Fibroblast of the conjunctiva (primary cell): ENCODE measurements around the gene WWOX.
"Not testable (repeated sequence)": the region's sequence is repeated elsewhere in the genome, so short reads cannot be mapped to it uniquely, and the experiment has no call there.

Experiments
- DNase-seq: peaks from one replicate; pipeline ENCODE4 v3.0.0-alpha.2; 2010; ENCODE audit warnings: low read depth

WWOX gene

GRCh38 chr16:79184464-79185030 lies 1085.1 kb downstream of the WWOX start:
- no peak for DNase-seq

- DNase-seq = no peak
Observed at GRCh38 chr16:79185711-79186110, 1086.3 kb downstream of the WWOX start.

GRCh38 chr16:79186196-79186595 lies 1086.7 kb downstream of the WWOX start:
- no peak for DNase-seq

DNA sequence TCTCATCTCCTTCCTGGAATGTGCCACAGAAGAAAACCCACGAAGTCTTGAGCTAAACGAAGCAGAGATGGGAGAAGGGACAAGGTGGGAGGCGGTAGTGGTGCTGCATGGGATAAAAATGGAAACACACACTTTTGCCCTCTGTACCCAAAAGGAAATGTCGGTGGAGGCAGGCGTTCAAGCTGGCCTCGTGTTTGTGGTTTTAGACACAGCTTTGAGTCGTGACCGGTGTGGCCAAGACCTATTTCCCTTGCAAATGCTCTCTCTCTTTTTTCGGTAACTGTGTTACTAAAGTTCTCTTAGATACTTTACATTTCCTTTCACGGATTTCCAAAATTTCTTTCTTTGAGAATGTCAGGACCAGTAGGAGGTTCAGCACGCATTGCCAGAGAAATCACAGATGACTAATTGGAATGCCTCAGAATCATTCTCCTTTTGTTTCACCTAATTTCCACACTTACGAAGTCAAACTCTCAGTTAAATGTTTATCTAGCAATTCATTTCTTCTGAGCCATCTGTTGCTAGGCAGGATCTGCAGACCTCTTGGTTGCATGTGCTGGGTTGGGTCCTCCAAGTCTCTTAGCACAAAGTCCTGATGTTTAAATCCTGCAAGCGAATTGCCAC lies 1088.8 kb downstream of the WWOX start:
- no peak for DNase-seq

GRCh38 chr16:79188739-79189122 lies 1089.3 kb downstream of the WWOX start:
- DNase-seq = no peak

DNA sequence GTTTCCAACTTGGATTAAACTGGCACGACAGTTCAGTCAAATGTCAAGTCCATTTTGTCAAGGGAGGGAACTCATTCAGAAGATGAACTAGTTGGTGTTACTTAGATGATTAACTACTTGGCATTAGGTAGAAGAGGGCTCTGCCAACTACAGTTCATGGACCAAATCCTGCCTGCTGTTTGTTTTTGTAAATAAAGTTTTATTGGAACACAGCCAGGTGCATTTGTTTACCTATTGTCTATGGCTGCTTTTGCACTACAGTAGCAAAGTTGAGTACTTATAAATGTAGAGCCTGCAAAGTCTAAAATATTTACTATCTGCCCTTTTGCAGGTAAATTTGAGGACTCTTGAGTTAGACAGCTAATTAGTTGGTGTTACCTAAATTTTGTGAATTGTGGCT lies 1091.1 kb downstream of the WWOX start:
- no peak for DNase-seq

DNA sequence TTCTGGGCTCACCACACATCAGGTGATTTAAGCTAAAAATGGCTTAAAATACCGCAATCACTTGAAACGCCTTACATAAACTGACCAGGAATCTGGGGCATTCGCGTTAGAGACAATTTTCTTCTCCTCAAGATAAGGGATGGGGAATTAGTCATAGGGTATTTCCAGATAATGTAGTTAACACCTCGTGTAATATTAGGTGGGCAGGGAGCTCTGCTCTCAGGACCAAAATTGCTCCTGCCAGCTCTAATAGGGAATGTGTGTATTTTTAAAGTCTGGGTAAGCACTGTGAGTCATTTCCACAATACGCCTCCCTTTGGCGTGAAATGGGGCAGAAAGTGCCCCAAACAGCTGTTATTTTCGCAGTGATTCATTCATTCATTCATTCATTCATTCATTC lies 1092.5 kb downstream of the WWOX start:
- DNase-seq = no peak

- no peak for DNase-seq
Observed at GRCh38 chr16:79192904-79193303, 1093.5 kb downstream of the WWOX start.

DNA sequence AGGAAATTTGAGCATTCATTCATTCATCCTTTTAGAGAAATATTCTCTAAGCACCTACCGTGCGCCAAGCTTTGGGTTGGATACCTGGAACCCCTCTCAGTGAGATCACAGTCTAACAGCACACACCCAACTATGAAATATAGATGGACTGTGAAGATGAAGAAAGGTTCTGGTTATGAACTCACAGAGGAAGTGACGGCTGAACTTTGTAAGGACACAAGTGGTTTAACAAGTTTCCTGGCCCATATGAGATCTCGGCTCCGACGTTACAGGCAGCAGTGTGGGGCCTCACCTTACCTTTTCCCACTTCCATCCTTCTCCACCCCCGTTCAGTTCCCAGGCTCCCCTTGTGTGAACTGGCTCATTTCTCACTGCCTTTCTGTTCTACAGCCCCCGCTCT lies 1094.8 kb downstream of the WWOX start:
- DNase-seq = no peak

- DNase-seq = no peak
Observed at GRCh38 chr16:79195938-79196337, 1096.5 kb downstream of the WWOX start.

DNA sequence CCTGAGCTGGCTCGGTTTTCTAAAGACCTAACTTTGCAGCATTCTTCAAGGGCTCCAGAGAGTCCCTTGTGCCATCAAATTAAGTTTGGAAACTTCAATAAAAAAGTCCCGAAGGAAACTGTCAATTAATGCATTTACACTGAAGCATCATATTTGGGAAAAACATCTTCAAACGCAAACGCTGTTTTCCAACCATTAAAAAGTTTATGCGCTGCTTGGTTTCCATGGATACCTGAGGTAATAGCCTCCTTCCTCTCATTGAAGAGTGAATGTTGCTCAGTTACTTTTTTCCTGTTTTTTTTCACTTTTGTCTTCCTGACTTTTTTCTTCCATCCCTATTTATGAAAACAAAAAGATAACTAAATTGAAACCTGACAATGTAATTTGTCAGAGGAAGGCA lies 1102.0 kb downstream of the WWOX start:
- DNase-seq = no peak

DNA sequence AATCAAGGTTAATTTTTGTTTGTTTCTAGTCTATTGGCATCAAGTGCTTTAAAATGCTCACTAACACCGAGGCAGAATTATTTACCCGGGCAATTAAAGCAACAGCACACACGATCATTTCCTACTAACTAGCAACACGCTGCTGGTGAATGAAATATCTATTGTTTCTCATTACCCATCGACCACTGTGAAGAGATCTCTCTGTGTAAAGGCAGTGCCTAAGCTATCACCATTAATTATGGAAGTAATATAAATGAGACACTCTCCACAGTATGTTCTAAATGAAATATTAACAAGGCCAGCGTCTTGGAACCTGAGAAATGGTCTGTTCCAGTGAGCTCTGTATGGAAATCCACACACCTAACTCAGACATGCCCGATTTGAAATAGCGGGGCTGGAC lies 1103.5 kb downstream of the WWOX start:
- DNase-seq = no peak

- DNase-seq = no peak
Observed at GRCh38 chr16:79204486-79204885, 1105.0 kb downstream of the WWOX start.

DNA sequence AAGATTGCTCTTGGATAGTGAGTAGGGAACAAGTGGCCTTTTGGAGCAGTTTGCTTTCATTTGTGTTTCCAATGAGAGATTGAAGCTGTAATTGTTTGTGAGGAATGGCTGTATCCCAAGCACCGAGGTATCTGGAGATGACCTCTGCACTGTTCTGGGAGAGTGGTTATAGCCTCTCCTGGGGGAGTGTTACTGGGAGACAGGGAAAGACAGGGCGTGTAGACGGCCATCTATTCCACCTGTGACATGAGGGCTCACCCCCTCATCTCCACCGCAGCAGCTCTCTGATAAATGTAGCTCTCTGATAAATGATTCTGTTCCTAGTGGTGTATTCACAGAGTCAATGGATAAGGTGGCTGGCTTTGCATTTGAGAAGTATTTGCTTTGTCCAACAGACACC lies 1107.4 kb downstream of the WWOX start:
- no peak for DNase-seq

GRCh38 chr16:79209308-79209707 lies 1109.9 kb downstream of the WWOX start:
- no peak for DNase-seq

DNA sequence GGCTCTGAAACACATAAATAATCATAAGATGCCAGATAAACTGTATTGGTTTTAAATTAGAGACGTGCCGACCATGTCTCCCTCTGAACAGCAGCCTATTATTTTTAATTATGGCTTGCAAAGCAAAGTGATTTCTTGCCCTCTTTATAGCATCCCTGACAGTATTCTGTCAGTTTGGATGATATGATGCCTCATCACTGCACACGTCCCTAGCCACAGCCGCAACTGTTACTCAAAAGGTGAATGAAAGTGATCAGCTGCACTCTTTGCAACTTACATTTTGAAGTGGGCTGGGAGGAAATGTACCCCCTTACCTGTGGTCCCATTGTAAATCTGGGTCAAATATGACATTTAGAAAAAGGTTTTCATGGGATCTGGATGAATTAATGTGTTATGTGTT lies 1111.2 kb downstream of the WWOX start:
- no peak for DNase-seq

DNA sequence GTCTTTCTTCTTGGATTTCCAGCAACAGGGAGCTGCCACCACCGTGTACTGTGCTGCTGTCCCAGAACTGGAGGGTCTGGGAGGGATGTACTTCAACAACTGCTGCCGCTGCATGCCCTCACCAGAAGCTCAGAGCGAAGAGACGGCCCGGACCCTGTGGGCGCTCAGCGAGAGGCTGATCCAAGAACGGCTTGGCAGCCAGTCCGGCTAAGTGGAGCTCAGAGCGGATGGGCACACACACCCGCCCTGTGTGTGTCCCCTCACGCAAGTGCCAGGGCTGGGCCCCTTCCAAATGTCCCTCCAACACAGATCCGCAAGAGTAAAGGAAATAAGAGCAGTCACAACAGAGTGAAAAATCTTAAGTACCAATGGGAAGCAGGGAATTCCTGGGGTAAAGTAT lies 1112.1 kb downstream of the WWOX start:
- no peak for DNase-seq

DNA sequence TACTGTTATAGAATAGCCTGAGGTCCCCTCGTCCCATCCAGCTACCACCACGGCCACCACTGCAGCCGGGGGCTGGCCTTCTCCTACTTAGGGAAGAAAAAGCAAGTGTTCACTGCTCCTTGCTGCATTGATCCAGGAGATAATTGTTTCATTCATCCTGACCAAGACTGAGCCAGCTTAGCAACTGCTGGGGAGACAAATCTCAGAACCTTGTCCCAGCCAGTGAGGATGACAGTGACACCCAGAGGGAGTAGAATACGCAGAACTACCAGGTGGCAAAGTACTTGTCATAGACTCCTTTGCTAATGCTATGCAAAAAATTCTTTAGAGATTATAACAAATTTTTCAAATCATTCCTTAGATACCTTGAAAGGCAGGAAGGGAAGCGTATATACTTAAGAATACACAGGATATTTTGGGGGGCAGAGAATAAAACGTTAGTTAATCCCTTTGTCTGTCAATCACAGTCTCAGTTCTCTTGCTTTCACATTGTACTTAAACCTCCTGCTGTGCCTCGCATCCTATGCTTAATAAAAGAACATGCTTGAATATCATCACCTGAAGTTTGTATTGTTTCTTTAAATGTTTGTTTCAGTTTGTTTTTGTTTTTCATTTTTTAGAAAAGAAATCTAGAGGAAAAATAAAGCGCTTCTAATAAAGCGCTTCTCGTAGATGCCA lies 1112.8 kb downstream of the WWOX start:
- no peak for DNase-seq

- DNase-seq = no peak
Observed at GRCh38 chr16:79213214-79213613, 1113.8 kb downstream of the WWOX start.

- DNase-seq = no peak
Observed at GRCh38 chr16:79215289-79215688, 1115.8 kb downstream of the WWOX start.

GRCh38 chr16:79217375-79218011 lies 1118.0 kb downstream of the WWOX start:
- no peak for DNase-seq

- DNase-seq = no peak
Observed at GRCh38 chr16:79218351-79218750, 1118.9 kb downstream of the WWOX start.

- not testable (repeated sequence) for DNase-seq
Observed at GRCh38 chr16:79225994-79226393, 1126.5 kb downstream of the WWOX start.
